DMS114 treated with DMSO at 0.1 percent for 48 hours (cell line): ENCODE measurements around the gene KRT40.

Experiments
- DNase-seq: peaks from one replicate; lab custom pipeline; 2025; ENCODE audit not compliant: unreplicated experiment; lab: John Stamatoyannopoulos, UW

KRT40 gene

GRCh38 chr17:40997361-40997760 is 13.2 kb upstream of the KRT40 start:
- DNase-seq = no peak

- DNase-seq = no peak
These were observed 12.7 kb upstream of the KRT40 start for GRCh38 chr17:40996829-40997228.

DNA sequence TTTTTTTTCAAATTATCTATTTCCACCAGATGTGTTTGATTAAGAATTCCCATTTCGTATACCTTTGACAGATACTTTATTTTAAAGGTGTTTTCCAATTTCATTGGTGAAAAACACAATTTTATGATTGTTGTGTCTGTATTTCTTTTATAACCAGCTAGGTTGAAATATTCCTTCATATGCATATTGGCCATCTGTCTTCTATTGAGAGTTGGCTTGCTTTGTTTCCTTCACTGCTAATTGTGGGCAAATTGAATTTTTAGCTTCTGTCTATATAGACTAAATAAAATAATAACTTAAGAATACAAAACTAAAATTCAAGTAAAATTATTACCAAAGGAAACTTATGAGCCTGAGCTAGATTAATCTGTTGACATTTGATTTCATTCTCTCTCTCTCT is 11.0 kb upstream of the KRT40 start:
- DNase-seq = no peak

GRCh38 chr17:40993839-40994238 is 9.7 kb upstream of the KRT40 start, which contains the start of gene KRTAP3-3:
KRTAP3-3 (minus strand) TSS chr17:40994164; CDS start chr17:40994097, 67 bp downstream.
- no peak for DNase-seq

- no peak for DNase-seq
These were observed 9.0 kb upstream of the KRT40 start for GRCh38 chr17:40993084-40993483.

DNA sequence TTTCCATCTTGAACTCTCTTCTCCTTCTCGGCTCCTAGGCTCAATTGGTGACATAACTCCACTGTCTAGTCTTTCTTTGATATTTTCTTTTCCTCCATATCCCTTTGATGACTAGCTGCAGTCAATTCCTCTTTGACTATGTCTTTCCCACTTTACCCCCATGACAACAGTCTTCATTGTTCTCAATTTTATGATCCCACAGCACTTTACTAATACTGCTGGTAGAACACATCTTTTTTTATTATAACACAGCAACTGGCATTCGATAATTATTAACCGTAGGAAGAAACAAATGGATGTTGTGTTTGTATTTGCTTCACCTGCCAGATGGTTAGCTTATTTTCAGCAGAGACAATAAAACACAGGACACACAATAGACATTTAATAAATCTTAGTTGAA is 8.5 kb upstream of the KRT40 start:
- no peak for DNase-seq

DNA sequence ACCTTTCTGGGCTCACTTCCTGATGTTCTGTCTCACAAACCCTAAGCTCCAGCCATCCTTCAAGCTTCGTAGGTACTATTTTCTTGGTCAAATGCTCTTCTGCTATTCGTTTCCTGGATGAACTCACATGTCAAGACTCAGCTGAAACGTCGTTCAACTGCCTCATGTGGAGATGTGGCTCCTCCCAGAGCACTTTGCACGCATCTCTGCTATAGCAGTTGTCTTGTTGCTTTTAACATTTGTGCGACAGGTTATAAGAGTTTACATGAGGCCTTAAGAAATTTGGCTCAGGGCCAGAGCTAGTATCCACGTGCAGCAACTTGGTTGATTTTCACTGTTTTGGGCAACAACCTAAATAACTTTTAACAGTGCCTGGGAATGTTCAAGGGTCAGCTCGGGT is 2.8 kb upstream of the KRT40 start:
- no peak for DNase-seq

DNA sequence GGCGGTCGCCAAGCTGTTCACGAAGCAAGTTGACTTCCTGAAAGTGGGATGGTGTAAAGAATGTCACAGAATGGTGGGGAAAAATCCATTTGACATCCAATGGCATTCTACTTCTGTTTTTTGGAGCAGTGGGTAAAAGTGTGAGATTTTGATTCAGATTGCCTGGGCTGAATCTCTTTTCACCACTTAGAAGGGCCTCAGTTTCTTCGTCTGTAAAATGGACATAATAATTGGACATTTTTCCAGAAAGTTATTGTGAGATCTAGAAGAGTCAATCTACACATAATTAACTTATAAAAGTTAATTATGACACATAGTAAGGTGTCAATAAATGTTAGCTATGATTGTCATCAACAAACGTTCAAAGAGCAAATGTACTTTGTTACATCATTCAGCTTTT is 3.0 kb downstream of the KRT40 start:
- no peak for DNase-seq

DNA sequence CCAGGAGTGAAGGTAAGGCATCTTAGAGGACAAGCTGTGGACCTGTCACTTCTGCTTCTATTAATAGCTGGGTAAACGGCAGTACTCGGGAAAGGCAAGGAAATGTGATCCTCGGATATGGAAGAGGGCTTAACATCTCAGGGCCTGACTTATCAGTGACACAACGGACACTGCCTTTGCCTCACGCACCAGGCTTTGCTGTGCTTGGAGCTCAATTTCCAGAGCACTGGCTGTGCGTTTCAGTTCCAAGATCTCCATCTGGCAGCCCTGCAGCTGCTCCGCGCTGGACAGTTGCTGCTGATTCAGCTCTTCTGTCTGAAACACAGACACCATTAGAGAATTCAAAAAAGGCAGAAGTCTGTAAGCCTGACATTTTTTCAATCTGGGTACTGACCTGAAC is 3.5 kb downstream of the KRT40 start:
- no peak for DNase-seq

DNA sequence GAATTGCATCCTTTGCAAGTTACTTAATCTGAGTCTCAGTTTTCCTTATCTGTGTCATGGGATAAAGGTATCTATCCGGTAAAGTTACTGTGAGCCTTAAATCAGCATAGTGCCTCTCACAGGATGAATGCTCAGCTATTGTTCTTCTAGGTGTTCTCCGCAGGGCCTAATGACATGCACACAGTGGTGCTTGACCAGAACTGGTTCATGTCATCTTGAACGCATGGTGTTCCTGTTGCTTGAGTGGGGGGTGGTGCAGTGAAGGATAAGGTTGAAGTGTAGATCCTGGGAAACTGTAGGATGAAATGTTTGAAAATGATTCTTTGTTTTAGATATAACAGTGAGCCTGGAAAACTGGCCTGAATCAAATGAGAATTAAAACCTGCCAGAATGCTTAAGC is 4.0 kb downstream of the KRT40 start:
- no peak for DNase-seq

GRCh38 chr17:40978575-40979151 is 5.5 kb downstream of the KRT40 start:
- no peak for DNase-seq

- no peak for DNase-seq
These were observed 8.6 kb downstream of the KRT40 start for GRCh38 chr17:40975516-40975915.

- DNase-seq = no peak
These were observed 9.8 kb downstream of the KRT40 start for GRCh38 chr17:40974366-40974765.

DNA sequence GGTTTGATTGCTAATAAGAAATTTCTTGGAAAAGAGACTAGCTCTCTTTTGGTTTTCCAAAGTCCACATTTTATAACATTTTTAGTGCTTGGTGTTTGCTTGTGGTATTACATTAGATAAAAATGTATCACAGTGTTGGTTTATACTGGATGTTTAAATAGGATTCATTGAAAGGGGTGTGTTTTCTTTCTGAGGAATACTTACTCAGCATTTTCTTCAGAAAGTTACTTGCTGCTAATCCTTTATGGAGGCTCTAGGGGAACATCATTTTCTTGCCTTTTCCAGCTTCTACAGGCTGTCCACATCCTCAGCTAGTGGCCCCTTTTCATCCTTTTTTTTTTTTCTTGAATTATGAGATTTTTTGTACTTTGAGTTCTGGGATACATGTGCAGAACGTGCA is 16.5 kb downstream of the KRT40 start:
- no peak for DNase-seq

- no peak for DNase-seq
These were observed 17.3 kb downstream of the KRT40 start, which contains the start of gene KRT39 for GRCh38 chr17:40966848-40967247. KRT39 (minus strand) TSS chr17:40966948; CDS start chr17:40966856, 92 bp downstream.

GRCh38 chr17:40963838-40964237 is 20.3 kb downstream of the KRT40 start:
- DNase-seq = no peak

GRCh38 chr17:40962059-40962561 is 22.0 kb downstream of the KRT40 start:
- DNase-seq = no peak

GRCh38 chr17:40961591-40961990 is 22.5 kb downstream of the KRT40 start:
- DNase-seq = no peak

DNA sequence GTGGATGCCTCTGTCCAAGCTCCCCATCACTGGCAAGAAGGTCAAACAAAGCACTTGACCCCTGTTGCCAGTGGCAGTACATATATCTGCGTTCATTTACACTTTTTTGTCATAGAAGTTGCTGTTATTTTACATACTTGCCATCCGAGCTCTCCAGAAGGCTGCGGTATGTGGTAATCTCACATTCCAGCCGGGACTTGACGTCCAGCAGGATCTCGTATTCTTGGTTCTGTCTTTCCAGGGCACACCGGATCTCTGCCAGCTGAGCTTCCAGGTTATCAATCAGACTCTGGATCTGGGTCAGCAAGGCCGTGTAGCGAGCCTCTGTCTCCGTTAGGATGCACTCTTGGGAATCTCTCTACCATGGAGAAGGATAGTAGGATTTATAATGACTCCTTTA is 24.0 kb downstream of the KRT40 start:
- no peak for DNase-seq

GRCh38 chr17:40958086-40958953 is 25.8 kb downstream of the KRT40 start:
- no peak for DNase-seq

- DNase-seq = no peak
These were observed 27.5 kb downstream of the KRT40 start for GRCh38 chr17:40956401-40957254.
